H1 (cell line): ENCODE data around the gene ZAP70. TPM values are rescaled to one million over a fixed set of nuclear protein-coding genes. Genes with fewer than 3 reads are reported as not detected.

ENCODE experiments used
- CTCF ChIA-PET: fragments of 300-600 bp; sonication (Branson Sonifier 250); formaldehyde crosslinking; loops from one replicate; lab custom pipeline; 2021; ENCODE audit not compliant: partially characterized antibody; lab: Charles Lee
- POLR2A ChIA-PET: fragments of 300-600 bp; sonication (Branson Sonifier 250); formaldehyde crosslinking; loops from one replicate; lab custom pipeline; 2021; ENCODE audit warnings: inconsistent platforms; ENCODE audit not compliant: partially characterized antibody; lab: Charles Lee
- DNase-seq, 2 experiments: peaks; one replicate each; pipeline versions ENCODE4 v3.0.0 to v3.0.0-alpha.2; 2010 to 2022; ENCODE audit warnings: low spot score in 2 of 2, low read depth in 1 of 2, mixed read lengths in 1 of 2
- FAIRE-seq: peaks from 2 replicates; lab custom pipeline; 2011; peaks lifted over from hg19 to GRCh38; lab: Jason Lieb, UNC
- H2AFZ ChIP-seq: 2 replicates; pipeline ENCODE4 v1.8.1; 2012; ENCODE audit warnings: low read length, inconsistent platforms
- H2AK5ac ChIP-seq: 2 replicates; pipeline ENCODE4 v1.6.1; 2013; ENCODE audit warnings: low read depth, low read length
- H2BK120ac ChIP-seq: replicated peaks from 2 replicates; pipeline ENCODE3; 2013; ENCODE audit warnings: low read depth, low read length, inconsistent platforms
- H2BK12ac ChIP-seq: 2 replicates; pipeline ENCODE4 v1.6.1; 2013; ENCODE audit warnings: low read depth, low read length
- H2BK15ac ChIP-seq: 2 replicates; pipeline ENCODE4 v1.6.1; 2013; ENCODE audit warnings: low read length
- H2BK20ac ChIP-seq: 2 replicates; pipeline ENCODE4 v1.6.1; 2013; ENCODE audit warnings: low read length
- H2BK5ac ChIP-seq: 2 replicates; pipeline ENCODE4 v1.6.1; 2013; ENCODE audit warnings: low read depth, low read length
- H3K14ac ChIP-seq: 2 replicates; pipeline ENCODE4 v1.6.1; 2013; ENCODE audit warnings: inconsistent platforms; ENCODE audit not compliant: insufficient read length
- H3K18ac ChIP-seq: 2 replicates; pipeline ENCODE4 v1.6.1; 2013; ENCODE audit warnings: low read length; ENCODE audit errors: extremely low read depth
- H3K23ac ChIP-seq: 2 replicates; pipeline ENCODE4 v1.6.1; 2013; ENCODE audit warnings: inconsistent platforms; ENCODE audit not compliant: insufficient read length
- H3K23me2 ChIP-seq: 2 replicates; pipeline ENCODE4 v1.6.1; 2013; ENCODE audit warnings: low read depth, low read length
- H3K27ac ChIP-seq: 2 replicates; pipeline ENCODE4 v1.6.1; 2011; ENCODE audit warnings: low read depth, low read length, inconsistent platforms
- H3K27me3 ChIP-seq, 4 experiments: replicated peaks in 1 of 4; 1 replicate in 1 of 4; 2 replicates in 3 of 4; pipeline versions ENCODE4 v1.6.1 to v1.8.1; 2011 to 2013; ENCODE audit warnings: low read length in 3 of 4, mild to moderate bottlenecking in 3 of 4, inconsistent platforms in 2 of 4, mixed read lengths in 2 of 4, moderate library complexity in 1 of 4; ENCODE audit not compliant: control insufficient read depth in 3 of 4, insufficient read depth in 3 of 4; ENCODE audit errors: extremely low read depth in 1 of 4
- H3K36me3 ChIP-seq, 4 experiments: 2 replicates each; pipeline versions ENCODE4 v1.6.1 to v1.8.1; 2011 to 2013; ENCODE audit warnings: mild to moderate bottlenecking in 4 of 4, low read length in 3 of 4, moderate library complexity in 2 of 4, control low read depth in 1 of 4, inconsistent platforms in 1 of 4; ENCODE audit not compliant: insufficient read depth in 4 of 4, control insufficient read depth in 2 of 4
- H3K4ac ChIP-seq: replicated peaks from 2 replicates; pipeline ENCODE3; 2013; ENCODE audit warnings: low read length, low read depth, mixed read lengths, inconsistent platforms; ENCODE audit not compliant: insufficient read length
- H3K4me1 ChIP-seq, 4 experiments: replicated peaks in 1 of 4; 1 replicate in 1 of 4; 2 replicates in 3 of 4; pipeline versions ENCODE4 v1.6.1 to v1.8.1; 2011 to 2013; ENCODE audit warnings: low read length in 3 of 4, inconsistent platforms in 2 of 4, mixed read lengths in 1 of 4; ENCODE audit not compliant: insufficient read depth in 4 of 4, control insufficient read depth in 3 of 4
- H3K4me2 ChIP-seq, 2 experiments: 2 replicates each; pipeline versions ENCODE4 v1.6.1 to v1.8.1; 2011 to 2013; ENCODE audit warnings: low read depth in 2 of 2, low read length in 2 of 2, control low read depth in 1 of 2, inconsistent platforms in 1 of 2, mild to moderate bottlenecking in 1 of 2; ENCODE audit not compliant: insufficient read depth in 1 of 2
- H3K4me3 ChIP-seq, 4 experiments: fragments of 200-600, 300-600 bp in 1 of 4; sonication (generic), shearing (Covaris generic), sonication (Bioruptor Twin) in 1 of 4; 2 replicates each; pipeline versions ENCODE4 v1.5.1 to v1.8.1; 2011 to 2016; ENCODE audit warnings: low read length in 4 of 4, low read depth in 3 of 4, control low read depth in 2 of 4, inconsistent platforms in 2 of 4, mild to moderate bottlenecking in 2 of 4, mixed read lengths in 1 of 4, moderate library complexity in 1 of 4; ENCODE audit not compliant: insufficient read depth in 2 of 4; ENCODE audit errors: extremely low read depth in 1 of 4
- H3K56ac ChIP-seq: replicated peaks from 2 replicates; pipeline ENCODE3; 2013; ENCODE audit warnings: low read depth, mild to moderate bottlenecking, mixed read lengths, low read length, inconsistent platforms; ENCODE audit not compliant: insufficient read length
- H3K79me1 ChIP-seq: 2 replicates; pipeline ENCODE4 v1.6.1; 2013; ENCODE audit warnings: low read depth, low read length, control low read depth
- H3K79me2 ChIP-seq, 2 experiments: 2 replicates each; pipeline versions ENCODE4 v1.6.1 to v1.8.1; 2012 to 2013; ENCODE audit warnings: low read length in 2 of 2, mild to moderate bottlenecking in 2 of 2, inconsistent platforms in 1 of 2; ENCODE audit not compliant: insufficient read depth in 2 of 2, control insufficient read depth in 1 of 2
- H3K9ac ChIP-seq, 4 experiments: replicated peaks in 1 of 4; 1 replicate in 1 of 4; 2 replicates in 3 of 4; pipeline versions ENCODE4 v1.6.1 to v1.8.1; 2011 to 2013; ENCODE audit warnings: low read depth in 3 of 4, low read length in 3 of 4, control low read depth in 2 of 4, mild to moderate bottlenecking in 2 of 4, moderate library complexity in 2 of 4, inconsistent platforms in 1 of 4; ENCODE audit errors: extremely low read depth in 1 of 4
- H3K9me3 ChIP-seq, 2 experiments: 2 replicates each; pipeline versions ENCODE4 v1.6.1 to v1.8.1; 2012 to 2013; ENCODE audit warnings: mild to moderate bottlenecking in 2 of 2, moderate library complexity in 2 of 2, control low read depth in 1 of 2, inconsistent platforms in 1 of 2, low read depth in 1 of 2, low read length in 1 of 2, mixed read lengths in 1 of 2; ENCODE audit not compliant: insufficient read depth in 2 of 2
- H4K20me1 ChIP-seq, 2 experiments: replicated peaks in 1 of 2; 2 replicates each; pipeline versions ENCODE3 to v1.8.1; 2011 to 2013; ENCODE audit warnings: inconsistent platforms in 2 of 2, low read length in 2 of 2, mild to moderate bottlenecking in 1 of 2; ENCODE audit not compliant: insufficient read depth in 2 of 2, control insufficient read depth in 1 of 2
- H4K5ac ChIP-seq: 2 replicates; pipeline ENCODE4 v1.6.1; 2013; ENCODE audit warnings: low read length, low read depth, mixed read lengths, inconsistent platforms; ENCODE audit not compliant: insufficient read length
- H4K8ac ChIP-seq: 2 replicates; pipeline ENCODE4 v1.8.0; 2013; ENCODE audit warnings: mild to moderate bottlenecking, moderate library complexity, low read length, inconsistent platforms; ENCODE audit not compliant: insufficient read depth; ENCODE audit errors: extremely low read depth
- H4K91ac ChIP-seq: replicated peaks from 2 replicates; pipeline ENCODE3; 2013; ENCODE audit warnings: low read length, mixed read lengths, inconsistent platforms; ENCODE audit not compliant: insufficient read length
- CREB1 ChIP-seq: IDR thresholded peaks from 2 replicates; pipeline ENCODE4 v1.6.1; 2012; ENCODE audit warnings: inconsistent platforms
- TAF1 ChIP-seq: IDR thresholded peaks from 2 replicates; pipeline ENCODE4 v1.6.1; 2011; ENCODE audit warnings: mild to moderate bottlenecking, low read depth, low read length
- WGBS, 2 experiments: shearing (Covaris generic) in 1 of 2; methylation state at CpG; one replicate each; pipeline versions ENCODE4 v1.1.6 to v1.1.7; 2013 to 2015; ENCODE audit warnings: low lambda C conversion rate in 2 of 2, mixed read lengths in 2 of 2, inconsistent platforms in 1 of 2, low coverage in 1 of 2, missing lambda C conversion rate in 1 of 2; ENCODE audit not compliant: insufficient replicate concordance in 2 of 2, insufficient coverage in 1 of 2, insufficient read length in 1 of 2; ENCODE audit errors: extremely low coverage in 1 of 2, missing lambda C conversion rate in 1 of 2; 5-methylcytosine and 5-hydroxymethylcytosine counted together
- polyA plus RNA-seq, 7 experiments: library from polyadenylated mRNA; depleted of rRNA in 3 of 7; stranded (reverse) in 5 of 7; unstranded in 2 of 7; fragments of >200 nt in 5 of 7; fragments of 200-250 nt in 2 of 7; gene quantifications; 1 replicate in 5 of 7; 2 replicates in 1 of 7; 4 replicates in 1 of 7; pipeline versions ENCODE4 v1.2.1 to v1.2.3, GENCODE V29; 2011 to 2013; ENCODE audit warnings: missing spikeins in 2 of 7, mixed read lengths in 2 of 7
- total RNA-seq: library from RNA; stranded (reverse); fragmentation: NEBNext Ultra II Directional; extraction: Animal tissue kit (Norgen Biotek cat#: 25700); gene quantifications from 2 replicates; pipeline ENCODE4 v1.2.1, GENCODE V29; 2021

Gene ZAP70
- total and polyA plus RNA-seq, 2 of the 8 experiments (the other 6 are each of a cell fraction or from before 2014, with no cell fraction given) = 0.15 TPM; not detected in 1

DNA sequence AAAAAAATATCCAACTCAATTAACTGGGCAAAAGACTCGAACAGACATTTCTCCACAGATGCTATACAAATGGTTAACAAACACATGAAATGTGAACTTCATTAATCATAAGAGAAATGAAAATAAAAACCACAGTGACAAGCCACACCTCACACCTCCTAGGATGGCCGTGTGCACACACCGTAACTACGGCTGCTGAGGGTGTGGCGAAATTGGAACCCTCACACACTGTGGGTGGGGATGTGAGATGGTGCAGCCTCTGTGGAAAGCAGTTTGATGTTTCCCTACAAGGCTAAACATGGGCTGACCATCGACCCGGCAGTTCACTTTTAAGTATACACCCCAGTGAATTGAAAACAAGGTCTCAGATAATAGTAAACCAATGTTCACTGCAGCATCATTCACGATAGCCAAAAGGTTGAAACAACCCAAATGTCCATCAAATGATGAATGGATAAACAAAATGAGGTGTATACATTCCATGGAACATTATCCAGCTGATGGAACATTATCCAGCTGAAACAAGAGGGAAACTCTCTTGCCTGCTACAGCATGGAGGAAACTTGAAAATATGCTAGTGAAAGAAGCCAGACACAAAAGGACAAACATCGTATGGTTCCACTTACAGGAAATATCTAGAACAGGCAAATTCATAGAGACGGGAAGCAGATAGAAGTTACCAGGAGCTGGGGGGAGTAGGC is 32.2 kb downstream of the ZAP70 start:
- Histone ChIP-seq H3K27ac (no peak overlapping the region), H3K4me1 (peaks cover 0 to 5% (median 0%) of the 10 kb centered on the region in 4 experiments; a peak in 2 of 7 replicates), H4K91ac (no peak overlapping the region), H3K14ac (no peak overlapping the region), H3K36me3 (no peaks in the 10 kb centered on the region), H2BK20ac (no peak overlapping the region), H3K27me3 (no peaks in the 10 kb centered on the region), H3K56ac (no peak overlapping the region), H3K4me3 (no peak overlapping the region), H3K18ac (no peak overlapping the region), H4K8ac (no peak overlapping the region), H2BK12ac (no peak overlapping the region), H4K20me1 (no peaks in the 10 kb centered on the region), H3K79me2 (no peaks in the 10 kb centered on the region), H2BK5ac (no peak overlapping the region), H3K4ac (no peak overlapping the region), H3K23ac (no peak overlapping the region), H2AFZ (no peak overlapping the region), H3K4me2 (no peak overlapping the region), H3K9ac (no peak overlapping the region), H2BK120ac (no peak overlapping the region), H3K79me1 (no peaks in the 10 kb centered on the region), H4K5ac (no peak overlapping the region), H3K9me3 (no peaks in the 10 kb centered on the region), H3K23me2 (no peaks in the 10 kb centered on the region), H2AK5ac (no peak overlapping the region), H2BK15ac (no peak overlapping the region)
- no peak for TF ChIP-seq CREB1
- TF ChIP-seq TAF1 = no peak
- POLR2A ChIA-PET = no interaction called here
- no peak for FAIRE-seq
- 87% methylated on average over 10 of the region's 10 CpGs; no CpG with 5 or more reads in 1 of the 2 experiments for WGBS, 2 experiments
- no peak for DNase-seq
- CTCF ChIA-PET = interaction anchor here (0.8 to 10.1 kb wide), 4 partner anchors 28 to 524 kb away, joined by 3 to 149 read pairs (median 4); no protein-coding TSS in a partner anchor
